Activated T-helper 1 cell treated with anti-CD3 and anti-CD28 coated beads, Interleukin-12 subunit alpha, Interleukin-12 subunit beta, Interleukin-2, Interleukin-4 antibody, amounts not matched to agents 30 ng/mL and 10 ng/mL and 1 ng/mL, durations not matched to agents 14 hours and 24 hours and 36 hours (primary cell): ENCODE measurements around the gene AXIN1. TPM values are rescaled to one million over a fixed set of nuclear protein-coding genes. Genes with fewer than 3 reads are reported as not detected.
"Not testable (repeated sequence)": the region's sequence is repeated elsewhere in the genome, so short reads cannot be mapped to it uniquely, and the experiment has no call there.

ENCODE experiments used
- DNase-seq: peaks from one replicate; pipeline ENCODE4 v3.0.0; 2021; ENCODE audit warnings: low spot score
- H3K27ac Mint-ChIP-seq: one replicate; pipeline ENCODE4 v1.8.0; 2021; ENCODE audit warnings: mild to moderate bottlenecking, mixed read lengths
- H3K27me3 Mint-ChIP-seq: one replicate; pipeline ENCODE4 v1.8.0; 2022; ENCODE audit warnings: mild to moderate bottlenecking, moderate library complexity, mixed read lengths; ENCODE audit not compliant: insufficient read depth
- H3K36me3 Mint-ChIP-seq: one replicate; pipeline ENCODE4 v1.8.0; 2021; ENCODE audit warnings: low read depth, mixed read lengths
- H3K4me1 Mint-ChIP-seq: one replicate; pipeline ENCODE4 v1.8.0; 2021; ENCODE audit warnings: low read depth, mixed read lengths
- H3K4me3 Mint-ChIP-seq: one replicate; pipeline ENCODE4 v1.8.0; 2021; ENCODE audit warnings: mild to moderate bottlenecking, moderate library complexity, mixed read lengths
- H3K9me3 Mint-ChIP-seq: one replicate; pipeline ENCODE4 v1.8.0; 2021; ENCODE audit warnings: mixed read lengths
- intact Hi-C: fragments of 100-400 bp; cut with micrococcal nuclease; formaldehyde crosslinking; loops from one replicate; pipeline ENCODE4 v1.15.1; 2024
- total RNA-seq: library from RNA; stranded (reverse); gene quantifications from 2 replicates; pipeline ENCODE4 v1.2.3, GENCODE V29; 2022

AXIN1 gene
- total RNA-seq, 1 donor from 2014 or later, result 30.3 TPM

GRCh38 chr16:391885-392335 lies 39.4 kb upstream of the AXIN1 start:
- Mint-ChIP-seq H3K9me3 (peaks cover 6% of the 10 kb centered on the region), H3K36me3 (no peaks in the 10 kb centered on the region), H3K27ac (peak overlapping the region; percentile 63), H3K4me1 (peaks cover 15% of the 10 kb centered on the region), H3K27me3 (peaks cover 15% of the 10 kb centered on the region), H3K4me3 (no peak overlapping the region)
- intact Hi-C loops, result loop anchor here (1.0 kb wide), 1 partner anchor 95 kb away; no protein-coding TSS in a partner anchor
- peak; percentile 46 for DNase-seq

GRCh38 chr16:389352-389751 lies 36.8 kb upstream of the AXIN1 start:
- Mint-ChIP-seq H3K9me3 (peaks cover 6% of the 10 kb centered on the region), H3K36me3 (no peaks in the 10 kb centered on the region), H3K27ac (no peak overlapping the region), H3K27me3 (peaks cover 7% of the 10 kb centered on the region), H3K4me3 (no peak overlapping the region), H3K4me1 (peaks cover 6% of the 10 kb centered on the region)
- intact Hi-C loops, result no loop called here
- no peak for DNase-seq

GRCh38 chr16:387761-388666 lies 35.5 kb upstream of the AXIN1 start:
- H3K9me3 Mint-ChIP-seq, intact Hi-C loops, DNase-seq, H3K4me3 Mint-ChIP-seq, H3K36me3 Mint-ChIP-seq, H3K27ac Mint-ChIP-seq: not testable (repeated sequence)
- H3K4me1 Mint-ChIP-seq, result peaks cover 12% of the 10 kb centered on the region
- peaks cover 14% of the 10 kb centered on the region for H3K27me3 Mint-ChIP-seq

- H3K4me3 Mint-ChIP-seq, result no peak overlapping the region
- H3K27me3 Mint-ChIP-seq, result peaks cover 19% of the 10 kb centered on the region
- no peak overlapping the region for H3K27ac Mint-ChIP-seq
- peaks cover 7% of the 10 kb centered on the region for H3K4me1 Mint-ChIP-seq
- intact Hi-C loops, result no loop called here
- H3K36me3 Mint-ChIP-seq, result no peaks in the 10 kb centered on the region
- peaks cover under 1% of the 10 kb centered on the region for H3K9me3 Mint-ChIP-seq
- no peak for DNase-seq
Observed at GRCh38 chr16:386641-387156, 34.2 kb upstream of the AXIN1 start.

GRCh38 chr16:383326-384051 lies 31.0 kb upstream of the AXIN1 start:
- Mint-ChIP-seq H3K9me3 (no peaks in the 10 kb centered on the region), H3K27me3 (peaks cover 16% of the 10 kb centered on the region), H3K27ac (peak overlapping the region; percentile 36), H3K36me3 (no peaks in the 10 kb centered on the region), H3K4me3 (peak overlapping the region; percentile 82), H3K4me1 (peaks cover 7% of the 10 kb centered on the region)
- no peak for DNase-seq
- intact Hi-C loops, result loop anchor here (2.0 to 5.0 kb wide), 3 partner anchors 31 to 254 kb away; partner anchors contain the start of genes AXIN1, CAPN15 and METTL26

- peak within 1 kb of the TSS; percentile 82 for H3K4me3 Mint-ChIP-seq
- H3K27me3 Mint-ChIP-seq, result peaks cover 14% of the 10 kb centered on the region
- DNase-seq, result peak; percentile 55
- peaks cover 7% of the 10 kb centered on the region for H3K4me1 Mint-ChIP-seq
- intact Hi-C loops, result loop anchor here (1.0 to 5.0 kb wide), 6 partner anchors 12 to 255 kb away; partner anchors contain the start of genes AXIN1, CAPN15, DECR2 and METTL26
- H3K36me3 Mint-ChIP-seq, result no peaks in the 10 kb centered on the region
- peak within 1 kb of the TSS; percentile 58 for H3K27ac Mint-ChIP-seq
- H3K9me3 Mint-ChIP-seq, result no peaks in the 10 kb centered on the region
Observed at GRCh38 chr16:381789-382717, 29.5 kb upstream of the AXIN1 start, which contains the start of gene PGAP6. Gene PGAP6, minus strand, starts transcription at chr16:381978. Its CDS starts 157 bp downstream, at chr16:381821.

GRCh38 chr16:381012-381788 lies 28.7 kb upstream of the AXIN1 start:
- Mint-ChIP-seq H3K36me3 (no peaks in the 10 kb centered on the region), H3K4me1 (peaks cover 7% of the 10 kb centered on the region), H3K9me3 (no peaks in the 10 kb centered on the region), H3K27me3 (peaks cover 14% of the 10 kb centered on the region), H3K4me3 (peak overlapping the region; percentile 66), H3K27ac (no peak overlapping the region)
- intact Hi-C loops, result loop anchor here (1.0 to 5.0 kb wide), 4 partner anchors 11 to 256 kb away; partner anchors contain the start of genes CAPN15, METTL26, MRPL28 and RAB11FIP3
- no peak for DNase-seq

- H3K27ac Mint-ChIP-seq, result peak overlapping the region; percentile 13
- no peak for DNase-seq
- intact Hi-C loops, result loop anchor here (1.0 to 5.0 kb wide), 4 partner anchors 10 to 257 kb away; partner anchors contain the start of genes CAPN15, METTL26, MRPL28 and RAB11FIP3
- no peaks in the 10 kb centered on the region for H3K36me3 Mint-ChIP-seq
- H3K4me3 Mint-ChIP-seq, result peak overlapping the region; percentile 77
- H3K4me1 Mint-ChIP-seq, result peaks cover 7% of the 10 kb centered on the region
- H3K27me3 Mint-ChIP-seq, result peaks cover 14% of the 10 kb centered on the region
- no peaks in the 10 kb centered on the region for H3K9me3 Mint-ChIP-seq
Observed at GRCh38 chr16:380762-381011, 28.2 kb upstream of the AXIN1 start.

GRCh38 chr16:379961-380761 lies 27.6 kb upstream of the AXIN1 start:
- peaks cover 7% of the 10 kb centered on the region for H3K4me1 Mint-ChIP-seq
- H3K4me3 Mint-ChIP-seq, result peak overlapping the region; percentile 77
- no peaks in the 10 kb centered on the region for H3K36me3 Mint-ChIP-seq
- H3K9me3 Mint-ChIP-seq, result no peaks in the 10 kb centered on the region
- DNase-seq, result no peak
- H3K27me3 Mint-ChIP-seq, result peaks cover 14% of the 10 kb centered on the region
- H3K27ac Mint-ChIP-seq, result peak overlapping the region; percentile 61
- intact Hi-C loops, result loop anchor here (5.0 kb wide), 2 partner anchors 147 to 257 kb away; partner anchors contain the start of genes CAPN15 and METTL26

- Mint-ChIP-seq H3K4me1 (peaks cover 7% of the 10 kb centered on the region), H3K9me3 (no peaks in the 10 kb centered on the region), H3K27ac (no peak overlapping the region), H3K27me3 (peaks cover 13% of the 10 kb centered on the region), H3K4me3 (peak overlapping the region; percentile 77), H3K36me3 (no peaks in the 10 kb centered on the region)
- no peak for DNase-seq
- intact Hi-C loops, result no loop called here
Observed at GRCh38 chr16:379183-379960, 26.8 kb upstream of the AXIN1 start.
